Activated CD4-positive, alpha-beta T cell treated with anti-CD3 and anti-CD28 coated beads, Interleukin-2, amount 10 ng/mL, durations not matched to agents 24 days and 14 days (primary cell): ENCODE results near the gene CREB5. TPM values are rescaled to one million over a fixed set of nuclear protein-coding genes. Genes with fewer than 3 reads are reported as not detected.

ENCODE experiments used
- DNase-seq: peaks from one replicate; pipeline ENCODE4 v3.0.0; 2022
- H3K27ac Mint-ChIP-seq: one replicate; pipeline ENCODE4 v1.8.0; 2022; ENCODE audit warnings: mild to moderate bottlenecking, mixed read lengths
- H3K27me3 Mint-ChIP-seq: one replicate; pipeline ENCODE4 v1.8.0; 2022; ENCODE audit warnings: mixed read lengths
- H3K36me3 Mint-ChIP-seq: one replicate; pipeline ENCODE4 v1.8.0; 2022; ENCODE audit warnings: low read depth, mild to moderate bottlenecking, mixed read lengths
- H3K4me1 Mint-ChIP-seq: one replicate; pipeline ENCODE4 v1.8.0; 2021; ENCODE audit warnings: mixed read lengths
- H3K4me3 Mint-ChIP-seq: one replicate; pipeline ENCODE4 v1.8.0; 2022; ENCODE audit warnings: mild to moderate bottlenecking, moderate library complexity, mixed read lengths
- H3K9me3 Mint-ChIP-seq: one replicate; pipeline ENCODE4 v1.8.0; 2021; ENCODE audit warnings: mixed read lengths
- intact Hi-C: fragments of 100-400 bp; cut with micrococcal nuclease; formaldehyde crosslinking; loops from one replicate; pipeline ENCODE4 v1.15.1; 2023
- total RNA-seq: library from RNA; stranded (reverse); gene quantifications from 2 replicates; pipeline ENCODE4 v1.2.3, GENCODE V29; 2022

The CREB5 gene
- total RNA-seq, 1 donor from 2014 or later: not detected

DNA sequence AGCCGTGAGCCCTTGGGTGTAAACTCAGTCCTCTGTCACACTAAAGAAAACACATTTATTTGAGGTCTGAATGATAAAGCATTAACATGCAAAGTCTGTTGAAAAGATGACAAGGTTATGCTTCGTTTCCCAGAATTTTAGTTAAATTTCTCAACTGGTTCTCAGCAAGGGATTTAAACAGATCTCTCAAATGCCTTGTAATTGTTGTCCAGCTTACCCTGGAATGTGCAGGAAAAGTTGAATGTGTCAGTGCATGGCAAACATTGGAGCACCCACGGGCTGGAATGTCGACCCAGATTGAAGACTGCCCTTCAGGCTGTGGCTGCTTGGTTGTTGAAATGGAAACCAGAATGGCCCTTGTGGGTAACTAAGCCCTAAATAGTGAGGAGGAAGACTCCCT is 354.0 kb downstream of the CREB5 start:
- intact Hi-C loops: no loop called here
- Mint-ChIP-seq H3K27me3 (peaks cover 2% of the 10 kb centered on the region), H3K36me3 (no peaks in the 10 kb centered on the region)

GRCh38 chr7:28767356-28767755 is 355.0 kb downstream of the CREB5 start:
- no peaks in the 10 kb centered on the region for H3K4me1 Mint-ChIP-seq
- peaks cover 2% of the 10 kb centered on the region for H3K27me3 Mint-ChIP-seq
- no peak overlapping the region for H3K4me3 Mint-ChIP-seq
- no peak overlapping the region for H3K27ac Mint-ChIP-seq
- no peaks in the 10 kb centered on the region for H3K9me3 Mint-ChIP-seq
- DNase-seq: no peak
- intact Hi-C loops: no loop called here
- no peaks in the 10 kb centered on the region for H3K36me3 Mint-ChIP-seq

More for the DNA sequence above, 354.0 kb downstream of the CREB5 start:
- Mint-ChIP-seq H3K9me3 (no peaks in the 10 kb centered on the region), H3K27ac (no peak overlapping the region), H3K4me3 (no peak overlapping the region), H3K4me1 (no peaks in the 10 kb centered on the region)
- DNase-seq: no peak

DNA sequence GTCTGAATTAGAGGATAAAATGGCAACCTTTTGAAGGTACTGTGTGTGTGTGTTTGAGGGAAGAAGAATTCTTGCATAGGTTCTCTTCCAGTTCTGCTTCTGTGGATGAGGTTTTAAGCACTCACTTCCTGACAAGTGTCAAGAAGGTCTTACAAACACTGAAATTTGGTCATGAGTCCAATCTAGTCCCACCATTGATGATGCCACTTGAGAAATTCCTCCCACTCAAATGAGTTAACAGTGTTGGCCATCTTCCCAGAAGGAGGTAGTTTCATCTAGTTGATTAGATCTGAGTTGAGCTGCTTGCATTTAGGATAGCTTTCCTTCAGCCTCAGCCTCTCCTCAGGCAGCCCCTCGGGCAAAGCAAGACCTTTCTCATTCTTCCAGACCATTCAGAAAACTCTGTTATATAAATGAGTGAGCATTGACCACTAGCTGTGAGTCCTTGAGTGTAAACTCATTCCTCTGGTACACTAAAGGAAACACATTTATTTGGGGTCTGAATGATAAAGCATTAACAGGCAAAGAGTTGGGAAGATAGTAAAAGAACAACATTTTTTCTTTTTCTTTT is 356.3 kb downstream of the CREB5 start:
- Mint-ChIP-seq H3K4me1 (no peaks in the 10 kb centered on the region), H3K27ac (no peak overlapping the region), H3K36me3 (no peaks in the 10 kb centered on the region), H3K4me3 (no peak overlapping the region), H3K9me3 (no peaks in the 10 kb centered on the region), H3K27me3 (no peaks in the 10 kb centered on the region)
- intact Hi-C loops: no loop called here
- no peak for DNase-seq

DNA sequence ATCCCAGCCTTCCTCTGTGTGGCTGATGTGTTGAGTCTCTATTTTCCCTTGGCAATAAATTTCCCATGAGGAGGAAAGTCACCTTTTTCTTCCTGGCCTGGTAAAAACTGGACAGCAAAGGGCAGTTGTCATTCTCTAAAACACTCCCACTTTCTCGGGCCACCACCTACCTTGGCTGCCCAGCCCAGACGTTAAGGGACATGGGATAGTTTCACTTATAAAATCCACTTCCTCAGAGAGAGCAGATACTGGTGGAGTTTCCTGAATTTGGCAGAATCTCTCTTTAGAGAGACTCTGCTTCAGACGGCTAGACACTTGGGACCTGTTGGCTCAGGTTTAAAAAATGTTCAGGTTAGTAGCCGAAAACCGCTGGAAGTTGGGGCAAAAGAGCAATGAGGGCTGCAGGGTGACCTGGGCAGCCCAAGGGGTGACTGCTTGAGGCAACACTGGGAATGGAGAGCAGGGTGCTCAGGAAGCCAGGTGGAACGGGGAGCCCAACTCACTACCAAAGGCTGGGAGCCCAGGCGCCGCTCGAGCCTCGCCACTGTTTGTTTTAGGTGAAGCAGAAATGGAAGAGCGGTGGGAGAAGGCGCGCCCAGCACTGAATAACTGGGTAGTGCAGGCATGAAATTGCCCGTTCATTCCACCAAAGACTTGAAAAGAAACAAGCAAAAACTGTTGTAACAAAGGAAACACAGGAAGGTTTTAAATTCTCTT is 359.7 kb downstream of the CREB5 start:
- Mint-ChIP-seq H3K36me3 (no peaks in the 10 kb centered on the region), H3K27me3 (no peaks in the 10 kb centered on the region), H3K4me1 (no peaks in the 10 kb centered on the region), H3K27ac (no peak overlapping the region), H3K9me3 (no peaks in the 10 kb centered on the region), H3K4me3 (no peak overlapping the region)
- DNase-seq: no peak
- intact Hi-C loops: no loop called here

GRCh38 chr7:28773423-28774145 is 361.3 kb downstream of the CREB5 start:
- intact Hi-C loops: no loop called here
- DNase-seq: no peak
- Mint-ChIP-seq H3K4me1 (no peaks in the 10 kb centered on the region), H3K4me3 (no peak overlapping the region), H3K27me3 (no peaks in the 10 kb centered on the region), H3K9me3 (no peaks in the 10 kb centered on the region), H3K36me3 (no peaks in the 10 kb centered on the region), H3K27ac (no peak overlapping the region)

DNA sequence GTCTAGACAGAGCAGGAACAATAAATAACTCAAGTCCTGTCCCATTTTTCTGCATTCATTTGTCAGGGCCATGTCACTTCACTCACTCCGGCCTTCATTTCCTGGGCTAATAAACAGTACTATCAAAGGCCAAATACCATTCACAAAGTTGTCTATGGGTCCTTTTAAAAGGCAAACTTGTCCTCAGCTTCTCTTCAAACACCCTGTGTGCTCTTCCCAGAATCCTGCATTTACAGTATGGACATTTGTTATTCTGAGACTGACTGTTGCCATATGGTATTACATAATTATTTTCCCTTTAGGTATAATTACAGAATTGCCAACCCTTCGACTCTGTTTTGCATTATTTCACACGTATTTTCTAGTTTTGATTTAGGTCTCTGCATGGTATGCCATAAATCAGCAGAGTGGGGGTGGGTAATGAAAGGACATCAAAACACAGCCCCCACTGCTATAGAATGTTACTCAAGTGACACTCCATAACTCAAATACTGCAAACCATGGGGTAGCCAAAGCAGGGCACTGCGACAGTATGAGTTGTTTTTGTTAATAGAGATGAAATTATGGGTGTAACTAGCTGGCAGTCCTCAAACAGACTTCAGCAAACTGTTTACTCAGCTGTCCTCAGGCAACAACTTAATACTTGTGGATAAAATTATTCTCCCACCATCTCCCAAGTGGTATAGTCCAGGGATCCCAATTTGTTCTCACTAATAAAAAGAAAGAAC is 362.1 kb downstream of the CREB5 start:
- no peak for DNase-seq
- Mint-ChIP-seq H3K27me3 (no peaks in the 10 kb centered on the region), H3K36me3 (no peaks in the 10 kb centered on the region), H3K4me1 (no peaks in the 10 kb centered on the region), H3K4me3 (no peak overlapping the region), H3K9me3 (no peaks in the 10 kb centered on the region), H3K27ac (no peak overlapping the region)
- intact Hi-C loops: no loop called here

DNA sequence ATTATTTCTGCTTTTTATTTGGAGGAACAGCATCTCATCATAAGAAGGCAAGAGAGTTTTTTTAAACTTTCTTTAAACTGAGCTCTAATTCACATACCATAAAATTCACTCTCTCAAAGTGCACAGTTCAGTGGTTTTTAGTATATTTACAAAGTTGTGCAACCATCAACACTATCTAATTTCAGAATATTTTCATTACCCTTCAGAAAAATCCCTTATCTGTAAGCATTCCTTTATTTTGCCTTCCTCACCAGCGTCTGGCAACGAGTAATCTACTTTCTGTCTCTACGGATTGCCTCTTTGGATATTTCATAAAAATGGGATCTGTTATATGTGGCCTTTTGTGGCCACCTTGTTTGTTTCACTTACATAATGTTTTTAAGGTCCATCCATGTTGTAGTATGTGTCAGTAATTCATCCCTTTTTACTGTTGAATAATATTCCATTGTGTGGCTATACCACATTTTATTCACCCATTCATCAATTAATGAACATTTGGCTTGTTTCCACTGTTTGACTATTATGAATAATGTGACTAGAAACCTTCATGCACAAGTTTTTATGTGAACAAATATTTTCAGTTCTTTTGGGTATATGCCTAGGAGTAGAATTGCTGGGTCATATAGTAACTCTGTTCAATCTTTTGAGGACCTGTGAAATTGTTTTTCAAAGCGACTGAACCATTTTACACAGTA is 364.3 kb downstream of the CREB5 start:
- no peaks in the 10 kb centered on the region for H3K36me3 Mint-ChIP-seq
- H3K27ac Mint-ChIP-seq: no peak overlapping the region
- no peak overlapping the region for H3K4me3 Mint-ChIP-seq
- H3K4me1 Mint-ChIP-seq: no peaks in the 10 kb centered on the region
- H3K27me3 Mint-ChIP-seq: no peaks in the 10 kb centered on the region
- DNase-seq: no peak
- no peaks in the 10 kb centered on the region for H3K9me3 Mint-ChIP-seq
- intact Hi-C loops: no loop called here

DNA sequence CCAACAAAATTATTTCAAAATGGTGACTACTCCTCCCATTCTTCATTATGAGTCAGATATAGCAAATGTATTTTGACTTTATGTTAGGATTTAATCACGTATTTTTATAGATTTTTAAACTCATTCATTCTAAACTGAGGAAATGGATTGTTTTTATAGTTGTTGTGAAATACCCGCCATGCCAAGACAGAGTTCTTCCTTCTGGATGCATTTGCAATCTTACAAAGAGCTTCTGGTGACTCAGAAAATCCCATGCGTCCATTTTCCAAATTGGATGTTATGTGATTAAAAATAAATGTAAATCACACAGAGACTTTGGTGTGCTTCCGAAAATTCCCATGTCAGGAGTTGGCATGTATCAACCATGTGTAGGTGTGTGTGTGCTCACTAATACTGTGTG is 366.5 kb downstream of the CREB5 start:
- Mint-ChIP-seq H3K27me3 (no peaks in the 10 kb centered on the region), H3K4me1 (no peaks in the 10 kb centered on the region), H3K36me3 (no peaks in the 10 kb centered on the region), H3K9me3 (no peaks in the 10 kb centered on the region), H3K4me3 (no peak overlapping the region), H3K27ac (no peak overlapping the region)
- intact Hi-C loops: no loop called here
- DNase-seq: no peak

- Mint-ChIP-seq H3K36me3 (no peaks in the 10 kb centered on the region), H3K27me3 (no peaks in the 10 kb centered on the region)
- intact Hi-C loops: no loop called here
These were observed 367.6 kb downstream of the CREB5 start for GRCh38 chr7:28779954-28780353.

DNA sequence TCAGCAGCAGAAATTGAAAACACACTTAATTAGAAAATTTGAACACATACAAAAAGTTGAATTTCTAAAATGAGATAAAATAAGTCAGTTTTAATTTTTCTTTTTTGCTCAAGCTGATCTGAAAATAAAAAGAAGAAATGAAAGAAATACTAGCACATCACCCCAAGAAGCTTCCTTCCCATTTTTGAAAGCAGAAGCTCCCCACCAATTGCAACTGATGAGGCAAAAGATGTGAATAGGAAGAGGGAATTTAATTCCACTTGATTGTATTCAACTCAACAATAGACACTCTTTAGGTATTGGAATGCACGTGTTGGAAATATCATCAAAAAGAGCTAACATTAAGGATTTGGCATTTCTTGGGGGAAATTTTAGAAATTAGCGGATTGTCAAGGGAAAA is 370.0 kb downstream of the CREB5 start:
- no peaks in the 10 kb centered on the region for H3K27me3 Mint-ChIP-seq
- intact Hi-C loops: no loop called here
- no peaks in the 10 kb centered on the region for H3K36me3 Mint-ChIP-seq
- DNase-seq: no peak
- H3K4me3 Mint-ChIP-seq: no peak overlapping the region
- H3K4me1 Mint-ChIP-seq: no peaks in the 10 kb centered on the region
- H3K9me3 Mint-ChIP-seq: no peaks in the 10 kb centered on the region
- no peak overlapping the region for H3K27ac Mint-ChIP-seq

More at GRCh38 chr7:28779954-28780353, 367.6 kb downstream of the CREB5 start:
- Mint-ChIP-seq H3K4me1 (no peaks in the 10 kb centered on the region), H3K27ac (no peak overlapping the region), H3K4me3 (no peak overlapping the region), H3K9me3 (no peaks in the 10 kb centered on the region)
- no peak for DNase-seq

DNA sequence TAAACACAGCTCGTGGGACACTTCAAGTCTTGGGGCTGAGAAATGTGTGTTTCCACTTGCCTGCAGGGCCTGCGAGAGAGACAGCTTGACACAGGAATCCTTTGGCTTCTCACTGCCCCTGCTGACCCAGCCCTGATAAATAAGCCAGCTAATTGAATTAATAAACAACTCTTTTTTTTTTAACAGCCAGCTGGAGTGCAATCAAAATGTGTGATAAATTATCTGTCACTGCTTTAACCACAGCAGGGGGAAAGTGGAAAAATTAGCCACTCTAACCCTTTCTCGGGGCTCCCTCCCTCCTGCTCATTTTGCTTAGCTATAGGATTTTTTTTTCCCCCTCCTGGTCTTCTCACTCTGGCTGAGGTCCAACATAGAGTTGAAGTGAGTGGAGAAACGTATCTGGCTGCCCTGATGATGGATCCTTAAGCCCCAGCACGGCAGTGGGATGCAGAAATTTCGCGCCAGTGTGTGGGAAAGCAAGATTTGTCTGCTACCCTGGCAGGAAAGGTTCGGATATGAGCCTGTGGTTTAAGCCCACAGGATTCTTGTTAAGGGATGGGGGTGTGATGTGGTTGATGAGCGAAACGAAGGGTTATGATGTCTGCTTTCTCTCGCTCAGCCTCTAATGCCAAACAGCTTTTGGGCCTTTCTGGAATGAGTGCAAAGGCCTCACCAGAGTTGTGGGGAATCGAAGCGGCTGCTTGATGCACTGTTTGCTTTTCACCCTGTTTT is 372.0 kb downstream of the CREB5 start:
- Mint-ChIP-seq H3K9me3 (no peaks in the 10 kb centered on the region), H3K36me3 (no peaks in the 10 kb centered on the region), H3K27ac (no peak overlapping the region), H3K4me1 (no peaks in the 10 kb centered on the region), H3K4me3 (no peak overlapping the region), H3K27me3 (no peaks in the 10 kb centered on the region)
- intact Hi-C loops: no loop called here
- no peak for DNase-seq

GRCh38 chr7:28785041-28785995 is 373.0 kb downstream of the CREB5 start:
- H3K9me3 Mint-ChIP-seq: no peaks in the 10 kb centered on the region
- no peak overlapping the region for H3K27ac Mint-ChIP-seq
- H3K4me3 Mint-ChIP-seq: no peak overlapping the region
- no peaks in the 10 kb centered on the region for H3K4me1 Mint-ChIP-seq
- no peaks in the 10 kb centered on the region for H3K36me3 Mint-ChIP-seq
- H3K27me3 Mint-ChIP-seq: no peaks in the 10 kb centered on the region
- intact Hi-C loops: no loop called here
- no peak for DNase-seq
